Kidney epithelial cell (primary cell): ENCODE data around the gene DBNL. TPM values are rescaled to one million over a fixed set of nuclear protein-coding genes. Genes with fewer than 3 reads are reported as not detected.

Experiments
- DNase-seq: peaks from one replicate; pipeline ENCODE4 v3.0.0-alpha.2; 2010; ENCODE audit warnings: low read depth
- H3K27me3 ChIP-seq: 2 replicates; pipeline ENCODE4 v1.6.0; 2011; ENCODE audit warnings: low read length; ENCODE audit not compliant: control insufficient read depth, insufficient read depth
- H3K36me3 ChIP-seq: 2 replicates; pipeline ENCODE4 v1.5.1; 2011; ENCODE audit warnings: low read length; ENCODE audit not compliant: control insufficient read depth, insufficient read depth
- H3K4me3 ChIP-seq: 2 replicates; pipeline ENCODE4 v1.5.1; 2011; ENCODE audit warnings: low read depth, mild to moderate bottlenecking, control low read depth, low read length
- CTCF ChIP-seq: IDR thresholded peaks from 2 replicates; pipeline ENCODE4 v1.5.1; 2011; ENCODE audit warnings: mild to moderate bottlenecking, moderate library complexity, low read length, control low read depth, inconsistent platforms; ENCODE audit not compliant: insufficient read depth, poor library complexity, severe bottlenecking
- total RNA-seq: library from RNA; depleted of rRNA; stranded (reverse); fragments of >200 nt; gene quantifications from 2 replicates; pipeline ENCODE4 v1.2.3, GENCODE V29; 2015

The DBNL gene
- total RNA-seq, 1 donor from 2014 or later = 120 TPM

- H3K36me3 ChIP-seq = peaks cover 4% of the 10 kb centered on the region
- no peak for TF ChIP-seq CTCF
- DNase-seq = no peak
- no peaks in the 10 kb centered on the region for H3K27me3 ChIP-seq
- H3K4me3 ChIP-seq = no peak overlapping the region
Observed at GRCh38 chr7:44103566-44103922, 59.0 kb downstream of the DBNL start.

- Histone ChIP-seq H3K27me3 (no peaks in the 10 kb centered on the region), H3K36me3 (peaks cover 4% of the 10 kb centered on the region), H3K4me3 (peak within 1 kb of the TSS; percentile 62)
- TF ChIP-seq CTCF = no peak
- no peak for DNase-seq
Observed at GRCh38 chr7:44103923-44104859, 59.7 kb downstream of the DBNL start, which contains the start of gene AEBP1. Gene AEBP1, plus strand, starts transcription at chr7:44104345. Its CDS starts 321 bp downstream, at chr7:44104666.

GRCh38 chr7:44104860-44105771 lies 60.6 kb downstream of the DBNL start:
- peaks cover 5% of the 10 kb centered on the region for H3K36me3 ChIP-seq
- peak; percentile 81 for DNase-seq
- peak overlapping the region; percentile 62 for H3K4me3 ChIP-seq
- TF ChIP-seq CTCF = no peak
- H3K27me3 ChIP-seq = no peaks in the 10 kb centered on the region

GRCh38 chr7:44105832-44106231 lies 61.3 kb downstream of the DBNL start:
- H3K27me3 ChIP-seq = no peaks in the 10 kb centered on the region
- no peak for DNase-seq
- peak overlapping the region; percentile 62 for H3K4me3 ChIP-seq
- TF ChIP-seq CTCF = no peak
- peaks cover 5% of the 10 kb centered on the region for H3K36me3 ChIP-seq

GRCh38 chr7:44106311-44107065 lies 62.0 kb downstream of the DBNL start:
- Histone ChIP-seq H3K36me3 (peaks cover 5% of the 10 kb centered on the region), H3K4me3 (no peak overlapping the region), H3K27me3 (no peaks in the 10 kb centered on the region)
- TF ChIP-seq CTCF = no peak
- DNase-seq = no peak
